Hepatic stellate cell (primary cell): ENCODE measurements around the gene GAPDHS.
A peak's percentile ranks its signal among the peaks of the same experiment; 100 is the strongest.

Source experiments
- DNase-seq: peaks from one replicate; pipeline ENCODE4 v3.0.0; 2011; ENCODE audit warnings: low spot score

GAPDHS gene

DNA sequence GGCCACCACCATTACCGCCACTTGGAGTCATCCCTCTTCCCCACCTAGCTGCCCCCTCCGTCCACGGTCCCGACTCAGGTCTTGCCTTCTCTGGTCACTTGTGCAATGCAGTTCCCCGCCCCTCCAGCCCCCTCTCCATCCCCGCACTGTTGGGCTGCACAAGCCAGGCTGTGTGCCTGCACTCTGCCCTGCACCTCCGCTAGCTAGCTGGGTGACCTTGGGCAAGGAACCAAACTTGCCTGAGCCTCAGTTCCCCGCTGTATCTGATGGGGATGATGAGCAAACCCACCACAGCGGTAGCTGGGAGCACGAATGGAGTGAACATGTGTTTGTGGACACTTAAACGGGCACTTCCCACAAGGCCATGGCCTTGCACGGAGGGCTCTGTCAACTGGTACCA is 6.6 kb downstream of the GAPDHS start:
- no peak for DNase-seq

- DNase-seq = no peak
Observed at GRCh38 chr19:35540356-35540927, 7.2 kb downstream of the GAPDHS start.

- no peak for DNase-seq
Observed at GRCh38 chr19:35542209-35542608, 9.0 kb downstream of the GAPDHS start.

GRCh38 chr19:35543280-35544109 is 10.2 kb downstream of the GAPDHS start:
- no peak for DNase-seq

GRCh38 chr19:35544110-35544802 is 11.0 kb downstream of the GAPDHS start:
- no peak for DNase-seq

GRCh38 chr19:35545001-35545854 is 12.0 kb downstream of the GAPDHS start, which contains the start of gene TMEM147:
TSS of gene TMEM147 (plus strand) at chr19:35545626. CDS start at chr19:35545740, 114 bp downstream.
- DNase-seq = peak; percentile 99

DNA sequence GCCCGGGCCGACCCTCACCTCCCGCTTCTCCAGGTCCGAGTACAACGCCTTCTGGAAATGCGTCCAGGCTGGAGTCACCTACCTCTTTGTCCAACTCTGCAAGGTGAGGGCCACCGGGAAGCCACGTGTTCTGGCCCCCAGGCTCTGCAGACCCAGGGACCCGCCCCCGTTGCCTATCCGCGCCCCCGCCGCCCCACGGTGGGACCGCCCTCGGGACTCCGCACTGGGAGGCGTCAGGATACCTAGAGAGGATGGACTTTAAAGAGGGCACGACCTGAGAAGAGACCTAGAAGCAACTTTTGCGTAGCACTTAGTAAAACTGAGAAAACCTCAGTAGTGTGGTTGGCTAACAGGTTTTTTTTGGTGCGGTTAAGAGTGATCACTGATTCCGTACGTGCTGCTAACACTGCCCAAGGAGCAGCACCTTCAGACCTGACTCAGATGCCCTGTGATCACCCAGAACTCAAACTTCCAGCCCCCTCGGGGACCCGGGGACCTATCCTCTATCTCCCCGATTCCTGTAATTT is 12.7 kb downstream of the GAPDHS start:
- DNase-seq = peak; percentile 66

- no peak for DNase-seq
Observed at GRCh38 chr19:35546532-35546931, 13.3 kb downstream of the GAPDHS start.

GRCh38 chr19:35549174-35549788 is 16.0 kb downstream of the GAPDHS start:
- DNase-seq = peak; percentile 78

GRCh38 chr19:35549879-35550523 is 16.7 kb downstream of the GAPDHS start:
- DNase-seq = no peak

DNA sequence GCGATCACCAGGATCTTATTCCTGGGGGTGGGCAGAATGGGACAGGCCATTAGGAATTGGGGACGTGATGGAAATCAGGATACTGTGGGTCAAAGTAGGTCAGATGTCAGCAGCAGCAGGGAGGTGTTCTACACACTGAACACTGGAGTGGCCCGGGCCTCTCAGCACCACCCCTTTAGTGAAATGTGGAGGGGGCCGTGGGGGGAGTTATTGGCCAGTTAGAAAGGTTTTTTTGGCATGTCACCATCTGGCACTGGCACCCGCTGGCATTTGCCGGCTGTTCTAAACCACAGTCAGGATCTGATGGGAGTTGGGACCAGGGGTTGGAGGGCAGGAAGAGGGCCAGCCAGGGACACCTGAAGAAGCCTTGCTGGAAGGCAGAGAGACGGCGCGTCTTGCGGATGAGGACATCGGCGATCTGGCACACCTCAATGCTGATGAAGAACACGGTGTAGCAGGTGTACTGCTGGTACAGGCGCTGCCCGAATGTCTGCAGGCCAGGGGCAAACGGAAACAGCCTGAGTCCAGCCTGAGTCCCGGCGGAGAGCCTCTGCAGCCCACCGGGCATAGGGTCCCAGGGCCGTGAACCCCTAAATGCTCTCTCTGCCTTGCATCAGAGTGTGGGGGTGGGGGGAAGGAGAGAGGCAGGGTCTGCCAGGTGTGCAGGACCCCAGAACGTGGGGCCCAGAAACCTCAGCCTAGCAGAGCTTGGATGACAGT is 18.0 kb downstream of the GAPDHS start:
- DNase-seq = no peak

DNA sequence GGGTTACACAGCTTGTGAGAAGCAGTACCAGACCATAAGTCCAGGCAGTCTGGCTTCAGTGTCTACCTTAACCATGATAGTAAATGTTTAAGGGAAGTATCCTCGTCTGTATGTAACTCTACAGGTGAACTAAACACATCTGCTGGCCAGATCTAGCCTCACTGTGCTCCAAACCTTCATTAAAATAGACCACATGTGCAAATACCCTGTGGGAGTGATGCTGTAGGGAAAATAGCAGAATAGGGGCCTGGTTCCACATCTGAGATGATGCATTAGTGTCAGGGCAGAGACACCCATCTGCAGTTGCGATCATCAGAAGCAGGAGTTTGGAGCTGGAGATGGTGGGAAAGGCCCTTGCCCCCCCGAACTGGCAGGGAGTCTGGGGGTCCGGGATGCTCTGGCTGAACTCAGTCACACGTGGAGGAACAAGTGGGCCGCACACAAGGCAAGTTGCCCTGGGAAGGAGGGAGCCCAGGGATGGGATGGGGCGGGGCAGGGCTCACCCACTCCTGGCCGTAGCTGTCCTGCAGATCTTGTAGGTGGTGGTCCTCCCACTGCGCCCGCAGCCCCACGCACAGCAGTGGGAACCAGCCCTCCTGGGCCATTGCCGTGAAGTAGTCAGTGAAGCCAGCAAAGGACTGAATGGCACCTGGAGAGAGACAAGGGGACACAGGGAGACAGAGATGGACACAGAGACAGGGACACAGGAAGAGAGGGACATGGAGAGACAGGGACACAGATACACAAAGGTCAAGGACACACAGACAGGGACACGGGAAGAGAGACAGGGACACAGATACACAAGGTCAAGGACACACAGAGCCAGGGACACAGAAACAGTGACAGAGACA is 19.5 kb downstream of the GAPDHS start:
- DNase-seq = no peak

DNA sequence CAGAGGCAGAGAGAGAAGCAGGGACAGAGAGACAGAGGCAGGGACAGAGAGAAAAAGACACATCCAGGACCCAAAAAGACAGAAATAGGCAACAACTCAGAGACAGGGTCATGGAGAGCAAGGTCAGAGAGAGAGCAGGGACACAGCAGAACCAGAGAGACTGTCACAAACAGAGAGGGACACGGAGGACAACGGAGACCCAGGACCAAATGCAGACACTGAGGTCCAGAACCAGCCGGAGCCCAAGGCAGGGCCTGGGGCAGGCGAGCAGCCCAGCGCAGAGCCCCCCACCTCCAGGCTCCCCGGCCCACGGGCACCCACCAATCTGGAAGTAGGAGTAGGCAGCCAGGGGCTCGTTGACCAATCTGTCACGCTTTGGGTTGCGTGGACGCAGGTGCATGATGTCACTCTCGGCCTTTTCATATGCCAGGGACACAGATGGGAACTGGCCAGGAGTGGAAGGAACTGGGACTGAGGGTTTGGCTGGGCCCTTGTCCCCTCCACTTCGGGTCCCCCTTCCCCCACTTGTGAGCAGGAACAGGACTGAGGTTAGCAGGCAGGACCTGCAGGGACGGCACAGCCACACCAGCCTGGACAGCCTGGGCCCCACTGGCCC is 20.2 kb downstream of the GAPDHS start:
- no peak for DNase-seq

DNA sequence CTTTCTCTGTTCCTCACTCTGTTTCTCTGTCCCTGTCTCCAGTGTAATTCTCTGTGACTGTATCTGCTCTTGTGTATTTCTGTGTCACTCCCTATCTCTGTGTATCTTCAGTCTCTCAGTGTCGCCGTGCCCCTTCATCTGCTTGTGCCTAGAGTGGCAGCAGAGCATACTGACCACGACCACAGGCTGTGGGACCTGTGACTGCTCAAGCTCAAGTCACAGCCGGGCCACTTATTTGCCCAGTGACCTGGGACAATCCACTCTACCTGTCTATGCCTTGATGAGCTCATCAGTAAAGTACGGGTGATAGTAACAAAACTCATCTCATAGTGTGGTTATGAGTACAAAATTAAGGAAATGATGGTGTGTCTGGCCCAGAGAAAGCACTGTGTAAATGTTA is 20.8 kb downstream of the GAPDHS start:
- DNase-seq = no peak

- DNase-seq = no peak
Observed at GRCh38 chr19:35555301-35556005, 22.2 kb downstream of the GAPDHS start.

GRCh38 chr19:35556025-35556590 is 22.9 kb downstream of the GAPDHS start:
- no peak for DNase-seq

DNA sequence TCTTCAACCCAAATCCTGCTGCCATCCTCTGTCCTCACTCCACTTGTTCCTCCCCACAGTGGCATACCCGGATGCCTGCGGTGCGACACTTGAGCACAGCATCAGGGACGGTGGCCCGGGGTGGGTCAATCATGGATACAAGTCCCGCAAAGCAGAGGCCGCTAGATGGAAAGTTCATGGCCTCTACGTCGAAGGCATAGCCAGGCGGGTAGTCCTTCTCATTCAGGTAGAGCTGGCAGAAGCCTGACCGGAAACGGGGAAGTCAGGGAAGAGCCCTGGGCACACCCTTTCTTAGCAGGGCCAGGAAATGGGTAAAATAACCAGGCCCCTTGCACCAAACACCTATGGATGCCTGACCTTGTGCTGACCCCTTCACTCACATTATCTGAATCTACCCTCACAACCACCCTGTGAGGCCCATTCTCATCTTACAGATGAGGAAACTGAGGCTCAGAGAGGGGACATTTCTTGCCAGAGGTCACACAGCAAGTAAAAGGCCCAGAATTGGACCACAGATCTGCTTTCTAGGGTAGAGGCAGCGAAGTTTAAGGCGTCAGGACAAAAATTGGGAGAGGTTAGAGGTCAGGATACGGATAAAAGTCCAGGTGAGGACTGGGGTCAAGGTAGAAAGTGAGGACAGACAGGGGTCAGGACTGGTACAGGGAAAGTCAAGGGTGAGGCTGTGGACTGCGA is 23.7 kb downstream of the GAPDHS start:
- DNase-seq = no peak
